HG02642 (cell line): ENCODE data around the gene PHF13.
"Not testable (repeated sequence)": the region's sequence is repeated elsewhere in the genome, so short reads cannot be mapped to it uniquely, and the experiment has no call there.

Experiments used
- ATAC-seq: cut with Tn5 transposase; IDR thresholded peaks from one replicate; pipeline ENCODE4 v1.9.1; 2021; ENCODE audit warnings: mild to moderate bottlenecking; ENCODE audit not compliant: unreplicated experiment, poor library complexity

The PHF13 gene

GRCh38 chr1:6585841-6586240, 27.7 kb upstream of the PHF13 start:
- no peak for ATAC-seq

DNA sequence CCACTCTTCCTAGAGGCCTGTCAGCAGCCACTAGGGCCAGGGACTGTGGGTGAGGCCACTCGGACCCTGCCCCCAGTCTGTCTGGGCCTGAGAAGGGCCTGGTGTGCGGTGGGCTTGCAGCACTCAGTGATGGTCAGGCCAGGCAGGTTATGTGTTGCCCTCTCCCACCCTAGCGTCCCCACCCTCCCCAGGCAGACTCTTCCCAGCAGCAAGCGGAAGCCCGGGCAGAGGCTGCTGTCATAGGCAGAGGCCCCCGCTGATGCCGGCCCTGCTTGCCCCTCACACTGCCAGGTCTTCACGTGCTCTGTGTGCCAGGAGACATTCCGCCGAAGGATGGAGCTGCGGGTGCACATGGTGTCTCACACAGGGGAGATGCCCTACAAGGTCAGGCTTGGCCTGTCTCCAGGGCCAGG, 27.1 kb upstream of the PHF13 start:
- no peak for ATAC-seq

- no peak for ATAC-seq
Measured at GRCh38 chr1:6587261-6588005, 26.1 kb upstream of the PHF13 start.

GRCh38 chr1:6588128-6588892, 25.2 kb upstream of the PHF13 start:
- ATAC-seq: no peak

GRCh38 chr1:6588893-6589520, 24.5 kb upstream of the PHF13 start:
- ATAC-seq: no peak

- ATAC-seq: no peak
Measured at GRCh38 chr1:6590046-6590445, 23.5 kb upstream of the PHF13 start.

- ATAC-seq: no peak
Measured at GRCh38 chr1:6591222-6591621, 22.3 kb upstream of the PHF13 start.

DNA sequence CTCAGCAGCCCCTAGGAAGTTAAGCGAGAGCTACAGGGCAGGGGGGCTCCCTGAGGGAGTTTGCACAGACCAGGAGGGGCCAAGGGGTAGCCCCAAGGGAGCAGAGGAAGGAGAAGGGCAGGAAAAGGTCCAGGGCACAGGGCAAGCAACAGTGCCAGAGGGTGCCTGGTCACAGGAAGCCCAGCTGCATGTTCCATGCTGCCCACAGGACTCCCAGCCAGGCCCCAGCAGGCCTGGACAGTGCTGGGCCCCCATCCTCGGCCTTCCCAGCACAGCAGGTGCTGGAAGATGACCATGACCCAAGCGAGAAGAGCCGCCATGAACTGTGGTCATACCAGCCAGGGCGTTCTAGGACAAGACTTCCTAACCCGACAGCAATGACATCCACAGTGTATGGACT, 21.9 kb upstream of the PHF13 start:
- ATAC-seq: no peak

DNA sequence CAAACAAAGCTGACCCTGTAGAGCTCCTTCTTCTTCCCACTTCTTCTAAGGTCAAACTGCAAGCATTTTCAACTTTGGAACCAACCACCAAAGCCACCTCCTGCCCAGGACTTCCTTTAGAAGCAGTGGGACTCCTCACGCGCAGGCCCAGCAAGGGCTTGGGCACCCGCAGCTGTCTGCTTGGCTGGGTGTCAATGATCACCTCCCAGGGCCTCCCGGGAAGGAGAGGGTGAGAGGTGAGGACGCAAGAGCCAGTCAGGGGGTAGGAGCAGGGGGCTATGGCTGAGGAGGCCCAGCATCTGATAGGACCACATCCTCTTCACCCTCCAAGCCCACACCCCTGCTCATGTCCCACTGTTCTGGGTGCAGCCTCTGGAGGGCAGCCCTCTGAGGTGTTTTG, 21.1 kb upstream of the PHF13 start:
- ATAC-seq: no peak

DNA sequence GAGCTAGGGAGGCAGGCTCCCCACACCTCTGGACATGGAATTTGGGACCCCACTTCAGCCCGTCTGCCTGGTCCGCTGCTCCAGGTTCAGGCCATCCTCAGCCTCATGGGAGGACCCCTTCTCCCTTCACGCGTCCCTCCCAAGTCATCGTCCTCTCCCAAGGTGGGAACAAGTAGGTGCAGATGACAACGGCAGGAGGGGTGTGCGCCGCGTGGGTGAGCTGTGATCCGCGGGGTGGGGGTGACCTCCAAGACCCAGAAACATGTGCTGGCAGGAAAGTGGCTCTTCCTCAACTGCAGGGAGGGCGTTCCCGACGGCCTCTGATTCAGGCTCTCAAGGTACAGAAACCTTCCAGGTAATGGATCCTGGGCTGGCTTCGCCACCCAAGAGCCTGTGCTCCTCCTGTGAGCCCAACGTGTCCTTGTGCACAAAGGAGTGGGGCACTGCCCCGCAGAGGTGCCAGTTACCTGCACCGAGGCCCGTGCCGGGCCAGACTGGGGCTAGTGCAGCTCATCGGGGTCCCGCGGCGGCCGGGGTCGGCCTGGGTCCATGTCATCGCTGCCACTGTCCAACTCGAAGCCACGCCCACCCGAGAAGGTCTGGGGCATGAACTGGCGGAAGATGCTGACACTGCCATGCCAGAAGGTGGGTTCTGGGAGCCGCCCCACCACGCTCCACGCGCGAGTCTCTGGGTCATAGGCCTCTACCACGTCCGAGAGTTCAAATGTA, 20.5 kb upstream of the PHF13 start:
- no peak for ATAC-seq

GRCh38 chr1:6593810-6594209, 19.7 kb upstream of the PHF13 start:
- ATAC-seq: no peak

DNA sequence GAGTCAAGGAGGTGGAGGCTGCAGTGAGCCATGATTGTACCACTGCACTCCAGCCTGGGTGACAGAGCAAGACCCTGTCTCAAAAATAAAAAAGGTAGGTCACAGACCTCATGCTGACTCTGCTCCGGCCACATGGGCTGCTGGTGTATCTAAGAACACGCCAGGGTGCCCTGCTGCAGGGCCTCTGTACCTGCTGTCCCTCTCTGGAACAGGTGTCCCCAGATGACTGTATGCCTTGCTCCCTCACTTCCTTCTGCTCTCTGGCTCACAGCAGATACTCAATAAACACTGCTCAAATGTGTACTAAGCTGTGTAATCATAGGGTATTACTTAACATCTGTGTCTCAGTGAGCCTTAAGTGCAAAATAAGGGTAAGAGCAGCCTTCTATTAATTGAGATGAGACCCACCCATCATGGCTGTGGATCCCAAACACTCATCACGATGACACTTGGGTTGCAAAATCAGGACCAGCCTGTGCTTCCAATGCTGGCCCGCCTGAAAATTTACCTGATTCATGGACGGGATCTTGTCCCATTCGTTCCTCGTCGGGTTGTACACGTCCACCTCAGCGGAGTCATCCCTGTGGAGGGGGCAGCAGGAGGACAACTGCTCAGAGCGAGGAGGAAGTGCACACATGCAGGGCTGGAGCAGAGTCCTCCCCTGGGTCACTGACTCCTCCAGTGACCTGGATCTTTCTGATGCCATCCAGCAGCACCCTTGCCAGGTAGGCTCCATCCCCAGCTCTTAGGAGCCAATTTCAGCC, 18.4 kb upstream of the PHF13 start:
- ATAC-seq: no peak

DNA sequence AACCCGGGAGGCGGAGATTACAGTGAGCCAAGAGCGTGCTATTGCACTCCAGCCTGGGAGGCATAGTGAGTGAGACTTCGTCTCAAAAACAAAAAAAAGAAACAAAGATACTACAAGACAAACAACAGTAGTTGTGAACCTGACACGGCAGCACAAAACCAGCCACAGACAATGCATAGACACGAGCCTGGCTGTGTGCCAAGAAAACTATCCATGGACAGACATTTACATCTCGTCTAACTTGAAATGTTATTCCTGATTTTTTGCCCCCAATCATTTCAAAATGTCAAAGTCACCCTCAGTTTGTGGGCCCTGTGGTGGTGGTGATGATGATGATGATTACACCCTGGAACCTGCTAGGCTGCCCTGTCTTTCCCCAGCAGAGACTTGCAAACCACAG, 17.2 kb upstream of the PHF13 start:
- no peak for ATAC-seq

DNA sequence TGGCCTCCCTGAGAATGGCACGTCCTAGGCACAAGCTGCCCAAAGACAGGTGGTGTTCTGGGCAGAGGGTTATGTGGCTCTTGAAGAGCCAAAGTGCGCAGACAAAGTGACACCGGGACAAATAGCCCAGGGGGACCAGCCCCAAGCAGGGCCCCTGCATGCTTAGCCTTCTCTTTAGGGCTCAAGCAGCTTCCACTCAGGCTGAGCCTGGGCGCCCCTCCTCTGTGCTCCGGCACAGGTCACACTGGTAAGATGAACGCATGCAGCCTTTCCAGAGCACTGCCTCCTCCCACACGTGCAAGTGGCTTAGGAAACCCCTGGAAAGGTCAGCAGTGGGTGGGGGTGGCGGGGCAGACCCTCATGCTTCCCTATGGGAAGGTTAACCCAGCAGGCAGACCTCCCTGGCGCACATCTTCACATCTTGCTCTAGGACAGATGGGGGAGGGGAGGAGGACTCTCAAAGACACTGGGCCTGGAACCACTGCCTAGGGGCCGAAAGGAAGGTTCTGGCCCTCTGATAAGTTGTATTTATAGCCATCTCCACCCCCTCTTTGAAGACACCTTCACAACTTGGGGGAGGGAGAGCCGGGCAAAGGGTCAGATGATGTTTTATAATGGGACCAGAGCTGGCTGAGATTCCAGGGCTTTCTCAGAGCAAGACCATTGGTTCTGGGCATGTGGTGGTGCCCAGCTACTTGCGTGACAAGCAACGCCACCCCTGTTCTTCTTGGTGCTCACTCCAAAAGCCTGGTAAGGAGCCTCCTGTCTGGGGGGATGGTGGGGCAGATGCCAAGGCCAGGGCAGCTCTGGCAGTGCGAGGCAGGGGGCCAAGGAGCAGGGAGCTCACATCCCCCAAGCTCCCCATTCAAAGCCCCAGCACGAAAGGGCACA, 16.4 kb upstream of the PHF13 start:
- ATAC-seq: no peak

GRCh38 chr1:6597777-6598131, 15.8 kb upstream of the PHF13 start:
- ATAC-seq: no peak

GRCh38 chr1:6599141-6599975, 14.2 kb upstream of the PHF13 start:
- ATAC-seq: no peak

- ATAC-seq: not testable (repeated sequence)
Measured at GRCh38 chr1:6599991-6600390, 13.5 kb upstream of the PHF13 start.

GRCh38 chr1:6600410-6601048, 13.0 kb upstream of the PHF13 start:
- ATAC-seq: no peak
